SK-N-SH (cell line): ENCODE data around the gene SENP5. TPM values are rescaled to one million over a fixed set of nuclear protein-coding genes. Genes with fewer than 3 reads are reported as not detected.
"Not testable (repeated sequence)": the region's sequence is repeated elsewhere in the genome, so short reads cannot be mapped to it uniquely, and the experiment has no call there.

Experiments used
- CTCF ChIA-PET: fragments of 300-600, 350-600 bp; formaldehyde crosslinking; extraction: SDS; loops from one replicate; lab custom pipeline; 2021; lab: Yijun Ruan, JAX
- POLR2A ChIA-PET: fragments of 350-600 bp; sonication (Branson Sonifier 250); formaldehyde crosslinking; extraction: SDS; loops from one replicate; lab custom pipeline; 2020; ENCODE audit warnings: antibody characterized with exemption, inconsistent platforms; lab: Yijun Ruan, JAX
- DNase-seq: peaks from one replicate; pipeline ENCODE4 v3.0.0; 2012
- H2AFZ ChIP-seq: fragments of 200-600 bp; sonication (generic); 2 replicates; pipeline ENCODE4 v1.8.1; 2016; ENCODE audit warnings: antibody characterized with exemption, mild to moderate bottlenecking, low read depth
- H3F3A ChIP-seq: fragments of 200-600 bp; sonication (generic); replicated peaks from 2 replicates; pipeline ENCODE3; 2016; ENCODE audit warnings: antibody characterized with exemption, mild to moderate bottlenecking; ENCODE audit not compliant: insufficient read depth
- H3K27ac ChIP-seq, 2 experiments: fragments of 200-500 bp in 1 of 2; fragments of 200-600 bp in 1 of 2; sonication (Bioruptor generic) in 1 of 2; sonication (generic), shearing (Covaris generic) in 1 of 2; 2 replicates each; pipeline versions ENCODE4 v1.5.1 to v1.6.1; 2014 to 2016; ENCODE audit warnings: low read depth in 2 of 2, inconsistent platforms in 1 of 2, low read length in 1 of 2, mild to moderate bottlenecking in 1 of 2, mixed read lengths in 1 of 2
- H3K27me3 ChIP-seq: fragments of 200-600 bp; sonication (generic), shearing (Covaris generic); 2 replicates; pipeline ENCODE4 v1.6.1; 2016; ENCODE audit warnings: mixed run types; ENCODE audit not compliant: insufficient read depth
- H3K36me3 ChIP-seq, 2 experiments: fragments of 200-500 bp in 1 of 2; fragments of 200-600 bp in 1 of 2; sonication (Bioruptor generic) in 1 of 2; sonication (generic) in 1 of 2; replicated peaks in 1 of 2; 2 replicates each; pipeline versions ENCODE3 to v1.5.1; 2014 to 2016; ENCODE audit warnings: low read length in 1 of 2, mild to moderate bottlenecking in 1 of 2; ENCODE audit not compliant: insufficient read depth in 2 of 2, control insufficient read depth in 1 of 2
- H3K4me1 ChIP-seq, 2 experiments: fragments of 200-500 bp in 1 of 2; fragments of 200-600 bp in 1 of 2; sonication (Bioruptor generic) in 1 of 2; sonication (generic), shearing (Covaris generic) in 1 of 2; 2 replicates each; pipeline versions ENCODE4 v1.5.1 to v1.6.1; 2014 to 2016; ENCODE audit warnings: low read depth in 1 of 2, low read length in 1 of 2, mixed run types in 1 of 2; ENCODE audit not compliant: insufficient read depth in 2 of 2, control insufficient read depth in 1 of 2
- H3K4me2 ChIP-seq: fragments of 200-600 bp; sonication (generic), shearing (Covaris generic); 2 replicates; pipeline ENCODE4 v1.6.1; 2017; ENCODE audit warnings: mixed run types
- H3K4me3 ChIP-seq, 2 experiments: fragments of 200-500 bp in 1 of 2; fragments of 200-600 bp in 1 of 2; sonication (Bioruptor generic) in 1 of 2; sonication (generic), shearing (Covaris generic) in 1 of 2; 2 replicates each; pipeline versions ENCODE4 v1.5.1 to v1.8.1; 2014 to 2016; ENCODE audit warnings: low read depth in 2 of 2, inconsistent platforms in 1 of 2, low read length in 1 of 2, mild to moderate bottlenecking in 1 of 2, mixed read lengths in 1 of 2, moderate library complexity in 1 of 2
- H3K79me2 ChIP-seq: fragments of 200-600 bp; sonication (generic); 2 replicates; pipeline ENCODE4 v1.8.1; 2017; ENCODE audit warnings: mild to moderate bottlenecking; ENCODE audit not compliant: insufficient read depth
- H3K9ac ChIP-seq: fragments of 200-600 bp; sonication (generic); 2 replicates; pipeline ENCODE4 v1.6.1; 2017; ENCODE audit warnings: mixed run types
- H3K9me2 ChIP-seq: fragments of 200-600 bp; sonication (generic); 2 replicates; pipeline ENCODE4 v1.6.1; 2017; ENCODE audit warnings: mixed run types
- H3K9me3 ChIP-seq: fragments of 200-600 bp; sonication (generic); 2 replicates; pipeline ENCODE4 v1.6.1; 2017; ENCODE audit warnings: mixed run types, mild to moderate bottlenecking, moderate library complexity
- H4K20me1 ChIP-seq: fragments of 200-600 bp; sonication (generic); 2 replicates; pipeline ENCODE4 v1.6.1; 2017; ENCODE audit warnings: mild to moderate bottlenecking, mixed run types; ENCODE audit not compliant: insufficient read depth
- CTCF ChIP-seq: fragments of 200-600 bp; sonication (generic); IDR thresholded peaks from 2 replicates; pipeline ENCODE4 v1.6.1; 2017; ENCODE audit warnings: antibody characterized with exemption, mild to moderate bottlenecking, moderate library complexity
- EP300 ChIP-seq, 2 experiments: IDR thresholded peaks; 2 replicates each; pipeline versions ENCODE4 v1.4.0 to v1.6.1; 2012; ENCODE audit warnings: borderline replicate concordance in 1 of 2, low read depth in 1 of 2, low read length in 1 of 2
- FOSL2 ChIP-seq: IDR thresholded peaks from 2 replicates; pipeline ENCODE4 v1.4.0; 2012; ENCODE audit warnings: low read depth, mild to moderate bottlenecking, moderate library complexity, borderline replicate concordance
- FOXJ3 ChIP-seq: sonication (generic); formaldehyde crosslinking; IDR thresholded peaks from 2 replicates; pipeline ENCODE4 v1.5.1; 2020; ENCODE audit warnings: mild to moderate bottlenecking, missing genetic modification reagents
- SMC3 ChIP-seq: IDR thresholded peaks from 2 replicates; pipeline ENCODE4 v1.6.1; 2012; ENCODE audit warnings: low read depth, low read length, improper control_type of control experiment
- USF2 ChIP-seq: fragments of 150-350 bp; IDR thresholded peaks from 2 replicates; pipeline ENCODE4 v1.6.1; 2017; ENCODE audit warnings: antibody characterized with exemption, low read length, low read depth, borderline replicate concordance
- WGBS: methylation state at CpG from one replicate; pipeline ENCODE4 v1.1.6; 2017; ENCODE audit warnings: low lambda C conversion rate; 5-methylcytosine and 5-hydroxymethylcytosine counted together
- polyA plus RNA-seq, 3 experiments: library from polyadenylated mRNA; depleted of rRNA; stranded (reverse); fragments of >200 nt; gene quantifications; 2 replicates each; pipeline ENCODE4 v1.2.3, GENCODE V29; 2012

SENP5 gene
- polyA plus RNA-seq, 1 of the 3 experiments (the other 2 are of a cell fraction) = 7.5 TPM

GRCh38 chr3:196868297-196868661 is 559 bp downstream of the SENP5 start:
- Histone ChIP-seq H3K27ac (peak overlapping the region; percentile 67 to 83), H3K9me3 (no peaks in the 10 kb centered on the region), H3K9ac (peak overlapping the region; percentile 71), H3K4me3 (peak overlapping the region; percentile 72 to 89), H3K4me1 (peaks cover 0 to 5% of the 10 kb centered on the region in 2 experiments; a peak in 2 of 4 replicates), H3F3A (peaks cover 9% of the 10 kb centered on the region), H4K20me1 (peaks cover 48% of the 10 kb centered on the region), H3K9me2 (no peaks in the 10 kb centered on the region), H3K79me2 (peaks cover 55% of the 10 kb centered on the region), H3K27me3 (no peaks in the 10 kb centered on the region), H3K4me2 (peak overlapping the region; percentile 79), H2AFZ (peak overlapping the region; percentile 46; the same call in 1 of the 2 replicates), H3K36me3 (peaks cover 0 to 13% of the 10 kb centered on the region in 2 experiments)
- POLR2A ChIA-PET = interaction anchor here (1.0 to 2.0 kb wide), 6 partner anchors 20 to 339 kb away, joined by 3 to 18 read pairs (median 3); partner anchors contain the start of genes NCBP2 and PAK2
- no peak for TF ChIP-seq CTCF
- WGBS = under 1% methylated on average over 23 of the region's 29 CpGs
- CTCF ChIA-PET = interaction anchor here (0.6 to 1.3 kb wide), 6 partner anchors 18 to 741 kb away, joined by 3 to 5 read pairs (median 4); partner anchors contain the start of gene NCBP2
- peak; percentile 60 for DNase-seq

- H3F3A ChIP-seq = peaks cover 4% of the 10 kb centered on the region
- WGBS = 98% methylated on average over 4 of the region's 4 CpGs
- H3K9me3 ChIP-seq = no peaks in the 10 kb centered on the region
- no peak overlapping the region for H3K27ac ChIP-seq
- peaks cover 74% of the 10 kb centered on the region for H4K20me1 ChIP-seq
- H3K9ac ChIP-seq = no peak overlapping the region
- H3K4me1 ChIP-seq = peaks cover 0 to 5% of the 10 kb centered on the region in 2 experiments; a peak in 2 of 4 replicates
- H3K9me2 ChIP-seq = no peaks in the 10 kb centered on the region
- H3K79me2 ChIP-seq = peaks cover 96% of the 10 kb centered on the region
- CTCF ChIA-PET = no interaction called here
- no peak overlapping the region for H3K4me3 ChIP-seq
- H3K36me3 ChIP-seq = peaks cover 0 to 13% of the 10 kb centered on the region in 2 experiments
- POLR2A ChIA-PET = no interaction called here
- DNase-seq = no peak
- no peaks in the 10 kb centered on the region for H3K27me3 ChIP-seq
- no peak overlapping the region for H2AFZ ChIP-seq
- H3K4me2 ChIP-seq = no peak overlapping the region
- TF ChIP-seq EP300 (IDR thresholded peaks at IDR 0.05; ENCODE audit: borderline replicate concordance in 1 of 2, low read depth in 1 of 2, low read length in 1 of 2) (no peak), USF2 (no peak), SMC3 (no peak), FOSL2 (no peak), FOXJ3 (CRISPR knock-in tag) (no peak)
These were observed 4.6 kb downstream of the SENP5 start for GRCh38 chr3:196872316-196872715.

- H3F3A ChIP-seq, H2AFZ ChIP-seq, H3K4me2 ChIP-seq, H3K9ac ChIP-seq, H3K27ac ChIP-seq, H3K9me3 ChIP-seq, H3K4me1 ChIP-seq, POLR2A ChIA-PET, H3K27me3 ChIP-seq, H3K9me2 ChIP-seq, DNase-seq, H3K4me3 ChIP-seq: not testable (repeated sequence)
- Histone ChIP-seq H3K36me3 (peaks cover 0 to 13% of the 10 kb centered on the region in 2 experiments), H4K20me1 (peaks cover 84% of the 10 kb centered on the region), H3K79me2 (peaks cover 100% of the 10 kb centered on the region)
- 91% methylated on average over 7 of the region's 7 CpGs for WGBS
- CTCF ChIA-PET = interaction anchor here (0.7 to 2.2 kb wide), 2 partner anchors 9 to 67 kb away, joined by 3 to 5 read pairs; partner anchors contain the start of gene NCBP2
These were observed 6.9 kb downstream of the SENP5 start for GRCh38 chr3:196874511-196875094.
